SK-N-MC (cell line): ENCODE data around the gene GPC6.

Experiments
- EZH2 ChIP-seq: fragments of 200-600 bp; sonication (generic); IDR thresholded peaks from one replicate; pipeline ENCODE4 v1.6.1; 2017; ENCODE audit warnings: antibody characterized with exemption
- POLR2AphosphoS5 ChIP-seq: IDR thresholded peaks from 2 replicates; pipeline ENCODE4 v1.6.1; 2012; ENCODE audit warnings: mild to moderate bottlenecking, low read depth, low read length, borderline replicate concordance

DNA sequence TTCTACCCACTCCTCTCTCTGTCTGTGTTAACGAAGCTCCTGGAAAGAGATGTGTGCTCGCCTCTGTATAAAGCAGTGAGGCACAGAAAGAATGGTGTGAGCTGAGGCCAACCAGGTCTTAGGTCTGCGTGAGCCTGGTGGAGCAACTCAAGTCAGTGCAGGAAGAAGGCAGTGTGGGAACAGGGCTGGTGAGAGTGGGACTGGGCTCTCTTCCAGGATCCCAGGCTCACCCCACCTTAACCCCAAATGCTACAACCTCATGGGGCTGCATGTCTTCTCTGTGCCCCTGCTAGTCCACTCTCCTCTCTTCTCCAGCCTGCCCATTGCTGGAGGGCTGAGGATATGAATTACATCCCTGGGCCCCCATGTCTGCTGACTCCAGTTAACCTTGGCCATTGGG lies 1125.5 kb downstream of the GPC6 start:
- TF ChIP-seq EZH2: no peak
- TF ChIP-seq POLR2AphosphoS5: no peak
